ENCODE measurements around the gene SLC22A25.

DNA sequence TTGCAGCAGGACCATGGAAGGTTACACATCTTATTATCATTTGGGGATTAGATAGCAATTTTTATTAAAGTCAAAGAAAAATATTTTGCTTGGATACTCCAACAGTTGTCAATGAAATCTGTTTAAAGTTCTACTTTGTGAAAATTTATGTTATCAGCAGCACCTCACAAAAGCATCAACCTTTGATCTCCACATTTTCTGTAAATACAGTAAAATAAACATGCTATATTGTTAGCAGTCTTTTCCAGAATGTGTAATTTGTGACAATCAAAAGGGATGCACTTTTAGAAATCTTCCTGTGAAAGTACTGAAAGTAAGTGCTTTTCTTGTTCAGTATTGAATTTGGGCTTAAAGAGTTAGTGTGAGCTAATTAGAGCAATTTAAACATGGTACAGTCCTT, 4.1 kb downstream of the SLC22A25 start:
- TF ChIP-seq, protein P1, sequence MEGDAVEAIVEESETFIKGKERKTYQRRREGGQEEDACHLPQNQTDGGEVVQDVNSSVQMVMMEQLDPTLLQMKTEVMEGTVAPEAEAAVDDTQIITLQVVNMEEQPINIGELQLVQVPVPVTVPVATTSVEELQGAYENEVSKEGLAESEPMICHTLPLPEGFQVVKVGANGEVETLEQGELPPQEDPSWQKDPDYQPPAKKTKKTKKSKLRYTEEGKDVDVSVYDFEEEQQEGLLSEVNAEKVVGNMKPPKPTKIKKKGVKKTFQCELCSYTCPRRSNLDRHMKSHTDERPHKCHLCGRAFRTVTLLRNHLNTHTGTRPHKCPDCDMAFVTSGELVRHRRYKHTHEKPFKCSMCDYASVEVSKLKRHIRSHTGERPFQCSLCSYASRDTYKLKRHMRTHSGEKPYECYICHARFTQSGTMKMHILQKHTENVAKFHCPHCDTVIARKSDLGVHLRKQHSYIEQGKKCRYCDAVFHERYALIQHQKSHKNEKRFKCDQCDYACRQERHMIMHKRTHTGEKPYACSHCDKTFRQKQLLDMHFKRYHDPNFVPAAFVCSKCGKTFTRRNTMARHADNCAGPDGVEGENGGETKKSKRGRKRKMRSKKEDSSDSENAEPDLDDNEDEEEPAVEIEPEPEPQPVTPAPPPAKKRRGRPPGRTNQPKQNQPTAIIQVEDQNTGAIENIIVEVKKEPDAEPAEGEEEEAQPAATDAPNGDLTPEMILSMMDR (IDR thresholded peaks at IDR 0.05 in 2 of 3, conservative IDR thresholded peaks at IDR 0.05 in 1 of 3; ENCODE audit: borderline replicate concordance in 1 of 3, insufficient read depth in 1 of 3, low read depth in 2 of 3, low read length in 2 of 3): no peak
- TF ChIP-seq POLR2A (IDR thresholded peaks at IDR 0.05; ENCODE audit: borderline replicate concordance, extremely low read depth, insufficient read depth, insufficient read length): no peak
- TF ChIP-seq EZH2 (IDR thresholded peaks at IDR 0.05): no peak
- TF ChIP-seq, protein P2, sequence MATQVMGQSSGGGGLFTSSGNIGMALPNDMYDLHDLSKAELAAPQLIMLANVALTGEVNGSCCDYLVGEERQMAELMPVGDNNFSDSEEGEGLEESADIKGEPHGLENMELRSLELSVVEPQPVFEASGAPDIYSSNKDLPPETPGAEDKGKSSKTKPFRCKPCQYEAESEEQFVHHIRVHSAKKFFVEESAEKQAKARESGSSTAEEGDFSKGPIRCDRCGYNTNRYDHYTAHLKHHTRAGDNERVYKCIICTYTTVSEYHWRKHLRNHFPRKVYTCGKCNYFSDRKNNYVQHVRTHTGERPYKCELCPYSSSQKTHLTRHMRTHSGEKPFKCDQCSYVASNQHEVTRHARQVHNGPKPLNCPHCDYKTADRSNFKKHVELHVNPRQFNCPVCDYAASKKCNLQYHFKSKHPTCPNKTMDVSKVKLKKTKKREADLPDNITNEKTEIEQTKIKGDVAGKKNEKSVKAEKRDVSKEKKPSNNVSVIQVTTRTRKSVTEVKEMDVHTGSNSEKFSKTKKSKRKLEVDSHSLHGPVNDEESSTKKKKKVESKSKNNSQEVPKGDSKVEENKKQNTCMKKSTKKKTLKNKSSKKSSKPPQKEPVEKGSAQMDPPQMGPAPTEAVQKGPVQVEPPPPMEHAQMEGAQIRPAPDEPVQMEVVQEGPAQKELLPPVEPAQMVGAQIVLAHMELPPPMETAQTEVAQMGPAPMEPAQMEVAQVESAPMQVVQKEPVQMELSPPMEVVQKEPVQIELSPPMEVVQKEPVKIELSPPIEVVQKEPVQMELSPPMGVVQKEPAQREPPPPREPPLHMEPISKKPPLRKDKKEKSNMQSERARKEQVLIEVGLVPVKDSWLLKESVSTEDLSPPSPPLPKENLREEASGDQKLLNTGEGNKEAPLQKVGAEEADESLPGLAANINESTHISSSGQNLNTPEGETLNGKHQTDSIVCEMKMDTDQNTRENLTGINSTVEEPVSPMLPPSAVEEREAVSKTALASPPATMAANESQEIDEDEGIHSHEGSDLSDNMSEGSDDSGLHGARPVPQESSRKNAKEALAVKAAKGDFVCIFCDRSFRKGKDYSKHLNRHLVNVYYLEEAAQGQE (IDR thresholded peaks at IDR 0.05; ENCODE audit: low read depth): no peak
- TF ChIP-seq RAD21 (IDR thresholded peaks at IDR 0.05; ENCODE audit: low read depth): no peak
- no peak for TF ChIP-seq ZFX (IDR thresholded peaks at IDR 0.05)

Data from HCT116 (cell line).